Fibroblast of peridontal ligament (primary cell): ENCODE measurements around the gene PAPLN.
A peak's percentile ranks its signal among the peaks of the same experiment; 100 is the strongest.

ENCODE experiments used
- DNase-seq: peaks from one replicate; pipeline ENCODE4 v3.0.0-alpha.2; 2010; ENCODE audit errors: extremely low read depth

Gene PAPLN

DNA sequence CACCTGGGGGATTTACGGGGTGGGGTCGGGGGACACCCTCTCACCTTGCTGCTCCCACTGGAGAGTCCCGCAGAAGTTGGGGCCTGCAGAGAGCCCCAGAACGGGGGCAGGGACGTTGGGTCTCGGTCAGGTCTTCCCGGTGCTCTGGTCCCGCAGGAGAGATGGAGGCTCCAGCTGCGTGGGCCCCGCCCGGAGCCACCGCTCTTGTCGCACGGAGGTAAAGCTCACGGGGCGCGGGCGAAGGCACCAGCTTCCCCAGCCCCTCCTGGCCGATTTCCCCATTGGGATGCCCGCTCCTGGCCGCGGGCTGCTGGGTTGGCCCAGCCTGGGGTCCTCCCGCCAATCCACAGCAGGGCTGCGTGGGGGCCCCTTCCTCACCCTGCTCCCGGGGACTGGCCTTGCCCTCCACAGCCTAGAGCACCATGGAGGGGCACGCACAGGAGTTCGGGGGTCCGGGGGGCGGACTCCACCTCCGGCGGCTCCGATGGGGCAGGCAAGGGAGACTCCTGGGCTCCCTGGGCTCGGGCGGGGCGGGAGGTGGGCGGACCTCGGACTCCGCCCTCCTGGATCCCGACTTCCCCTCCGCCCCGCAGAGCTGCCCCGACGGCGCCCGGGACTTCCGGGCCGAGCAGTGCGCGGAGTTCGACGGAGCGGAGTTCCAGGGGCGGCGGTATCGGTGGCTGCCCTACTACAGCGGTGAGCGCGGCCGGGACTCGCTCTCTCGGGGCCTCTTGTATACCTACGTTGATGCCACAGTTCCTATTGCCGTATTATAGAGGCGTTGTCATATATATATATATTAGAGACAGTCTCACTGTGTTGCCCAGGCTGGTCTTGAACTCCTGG, 8.4 kb downstream of the PAPLN start:
- peak; percentile 33 for DNase-seq

DNA sequence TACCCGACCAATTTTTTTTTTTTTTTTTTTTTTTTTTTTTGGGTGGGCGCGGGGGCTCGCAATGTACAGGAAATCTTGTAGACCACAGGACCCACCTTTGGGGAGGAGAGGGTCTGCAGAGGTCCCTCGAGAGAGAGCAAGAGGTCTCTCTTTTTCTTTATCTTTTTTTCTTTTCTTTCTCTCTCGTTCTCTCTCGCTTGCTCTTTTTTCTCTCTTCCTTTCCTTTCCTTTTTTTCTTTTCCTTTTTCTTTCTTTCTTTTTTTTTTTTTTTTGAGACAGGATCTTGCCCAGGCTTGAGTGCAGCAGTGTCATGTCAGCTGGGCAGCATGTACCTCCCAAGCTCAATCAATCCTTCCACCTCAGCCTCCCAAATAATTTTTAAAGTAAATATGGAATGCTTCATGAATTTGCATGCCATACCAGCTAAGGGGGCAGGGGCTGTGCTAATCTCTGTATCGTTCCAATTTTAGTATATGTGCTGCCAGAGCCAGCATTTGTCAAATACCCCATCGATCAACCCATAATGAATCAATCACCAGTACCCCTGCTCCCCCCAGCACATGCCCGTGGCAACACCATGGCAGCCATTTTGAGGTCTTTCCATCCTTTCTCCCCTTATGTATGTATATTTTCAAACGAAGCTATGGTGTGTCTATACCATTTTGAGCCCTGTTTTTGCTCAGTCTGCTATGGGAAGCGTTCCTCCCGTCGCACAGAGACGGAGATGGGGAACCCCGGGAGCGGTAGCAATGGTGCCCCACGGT, 9.3 kb downstream of the PAPLN start:
- DNase-seq: no peak

DNA sequence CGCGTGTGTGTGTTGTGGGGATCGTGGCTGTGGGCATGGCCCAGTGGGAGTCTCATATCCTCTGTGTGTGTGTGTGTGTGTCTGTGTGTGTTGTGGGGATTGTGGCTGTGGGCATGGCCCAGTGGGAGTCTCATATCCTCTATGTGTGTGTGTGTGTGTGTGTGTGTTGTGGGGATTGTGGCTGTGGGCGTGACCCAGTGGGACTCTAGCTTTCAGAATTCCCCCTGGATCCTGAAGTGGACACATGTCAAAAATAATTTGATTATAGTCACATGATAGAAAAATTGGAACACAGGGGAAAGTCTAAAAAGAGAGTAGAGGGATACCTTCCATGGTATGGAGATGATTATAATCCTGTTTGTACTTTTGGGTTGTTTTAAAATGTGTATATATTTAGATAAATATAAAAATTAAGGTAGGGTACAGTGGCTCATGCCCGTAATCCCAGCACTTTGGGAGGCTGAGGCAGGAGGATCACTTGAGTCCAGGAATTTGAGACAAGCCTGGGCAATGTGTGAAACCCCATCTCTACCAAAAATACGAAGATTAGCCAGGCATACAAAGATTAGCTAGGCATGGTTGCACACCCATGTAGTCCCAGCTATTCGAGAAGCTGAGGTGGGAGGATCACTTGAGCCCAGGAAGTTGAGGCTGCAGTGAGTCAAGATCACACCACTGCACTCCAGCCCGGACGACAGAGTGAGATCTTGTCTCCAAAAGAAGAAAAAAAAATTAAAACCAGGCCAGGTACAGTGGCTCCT, 11.0 kb downstream of the PAPLN start:
- DNase-seq: no peak

DNA sequence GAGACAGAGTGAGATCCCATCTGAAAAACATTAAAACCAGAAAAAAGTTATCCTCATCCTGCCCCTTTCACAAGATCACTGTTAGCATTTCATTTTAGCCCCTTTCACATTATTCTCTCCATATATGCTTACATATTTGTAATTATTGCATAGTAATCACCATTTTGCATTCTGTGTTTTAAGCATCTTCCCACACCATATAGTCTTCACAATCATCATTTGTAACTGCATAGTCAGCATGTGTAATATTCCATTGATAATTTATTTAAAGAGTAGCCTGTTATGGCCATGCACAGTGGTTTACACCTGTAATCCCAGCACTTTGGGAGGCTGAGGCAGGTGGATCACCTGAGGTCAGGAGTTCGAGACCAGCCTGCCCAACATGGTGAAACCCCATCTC, 11.8 kb downstream of the PAPLN start:
- DNase-seq: no peak

DNA sequence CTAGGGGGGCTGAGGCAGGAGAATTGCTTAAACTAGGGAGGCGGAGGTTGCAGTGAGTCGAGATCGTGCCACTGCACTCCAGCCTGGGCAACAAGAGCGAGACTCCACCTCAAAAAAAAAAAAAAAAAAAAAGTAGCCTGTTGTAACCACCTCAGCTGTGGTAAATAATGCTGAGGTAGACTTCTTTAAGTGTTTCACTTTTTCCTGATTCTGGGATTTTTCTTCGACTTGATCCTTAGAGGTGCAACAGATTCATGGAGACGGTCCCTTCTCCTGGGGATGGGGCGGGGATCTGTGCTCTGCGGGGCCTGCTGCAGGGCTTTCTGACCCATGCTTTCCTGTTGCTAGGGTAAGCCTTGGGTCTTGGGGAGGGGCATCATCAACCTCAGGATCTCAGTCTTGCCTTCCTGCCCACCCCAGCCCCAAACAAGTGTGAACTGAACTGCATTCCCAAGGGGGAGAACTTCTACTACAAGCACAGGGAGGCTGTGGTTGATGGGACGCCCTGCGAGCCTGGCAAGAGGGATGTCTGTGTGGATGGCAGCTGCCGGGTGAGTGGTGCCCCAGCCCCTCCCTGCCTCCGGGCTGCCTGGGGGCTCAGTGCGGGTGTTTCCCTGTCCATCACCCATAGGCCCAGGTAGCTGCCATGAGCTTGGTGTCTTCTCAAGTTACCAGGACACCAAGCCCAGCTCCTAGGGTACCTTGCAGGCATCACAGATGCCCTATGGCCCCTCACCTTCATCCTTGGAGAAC, 12.4 kb downstream of the PAPLN start:
- DNase-seq: no peak

DNA sequence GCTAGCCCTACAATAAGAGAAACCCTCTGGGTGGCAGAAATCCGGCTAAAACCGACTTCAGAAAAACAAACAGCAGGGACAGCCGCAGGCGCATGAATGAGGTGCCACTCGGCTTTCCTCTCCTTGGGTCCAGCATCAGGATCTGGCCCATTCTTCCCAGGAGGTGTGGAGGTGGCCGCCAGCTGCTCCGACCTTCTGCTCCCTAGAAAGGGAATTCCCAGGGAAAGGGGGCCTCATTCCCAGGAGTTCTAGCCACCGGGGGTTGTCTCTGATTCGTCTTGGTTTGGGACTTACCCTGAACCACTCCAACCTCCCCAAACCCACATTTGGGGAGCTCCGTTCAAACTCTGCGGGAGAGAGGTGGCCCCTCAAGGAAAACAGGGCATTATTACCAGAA, 13.0 kb downstream of the PAPLN start:
- DNase-seq: no peak

DNA sequence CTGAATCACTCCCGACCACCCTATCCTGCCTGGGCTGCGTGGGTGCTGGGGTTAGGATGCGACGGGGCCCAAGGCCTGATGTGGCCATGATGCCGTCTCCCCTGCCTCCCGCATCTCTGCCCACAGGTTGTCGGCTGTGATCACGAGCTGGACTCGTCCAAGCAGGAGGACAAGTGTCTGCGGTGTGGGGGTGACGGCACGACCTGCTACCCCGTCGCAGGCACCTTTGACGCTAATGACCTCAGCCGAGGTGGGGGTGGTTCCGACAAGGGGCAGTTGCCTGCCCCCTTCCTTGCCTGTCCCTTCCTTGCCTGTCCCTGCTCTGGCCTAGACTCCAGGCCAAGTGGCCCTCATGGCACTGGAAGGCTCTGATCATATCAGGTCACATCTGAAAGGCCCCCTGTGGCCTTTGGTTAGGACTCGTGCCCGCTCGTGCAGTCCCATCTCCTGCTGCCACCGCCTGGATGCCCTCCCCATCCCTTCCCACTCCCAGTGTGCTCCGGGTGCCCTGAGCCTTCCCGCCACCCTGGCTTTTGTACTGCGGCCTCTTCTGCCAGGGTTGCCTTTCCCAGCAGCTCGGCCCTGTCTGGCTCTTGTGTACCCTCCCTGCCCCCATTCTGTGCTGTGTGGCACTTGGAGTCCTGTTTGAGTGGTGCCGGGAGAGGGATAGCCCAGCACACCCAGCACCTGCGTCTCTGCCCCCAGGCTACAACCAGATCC, 13.6 kb downstream of the PAPLN start:
- no peak for DNase-seq

DNA sequence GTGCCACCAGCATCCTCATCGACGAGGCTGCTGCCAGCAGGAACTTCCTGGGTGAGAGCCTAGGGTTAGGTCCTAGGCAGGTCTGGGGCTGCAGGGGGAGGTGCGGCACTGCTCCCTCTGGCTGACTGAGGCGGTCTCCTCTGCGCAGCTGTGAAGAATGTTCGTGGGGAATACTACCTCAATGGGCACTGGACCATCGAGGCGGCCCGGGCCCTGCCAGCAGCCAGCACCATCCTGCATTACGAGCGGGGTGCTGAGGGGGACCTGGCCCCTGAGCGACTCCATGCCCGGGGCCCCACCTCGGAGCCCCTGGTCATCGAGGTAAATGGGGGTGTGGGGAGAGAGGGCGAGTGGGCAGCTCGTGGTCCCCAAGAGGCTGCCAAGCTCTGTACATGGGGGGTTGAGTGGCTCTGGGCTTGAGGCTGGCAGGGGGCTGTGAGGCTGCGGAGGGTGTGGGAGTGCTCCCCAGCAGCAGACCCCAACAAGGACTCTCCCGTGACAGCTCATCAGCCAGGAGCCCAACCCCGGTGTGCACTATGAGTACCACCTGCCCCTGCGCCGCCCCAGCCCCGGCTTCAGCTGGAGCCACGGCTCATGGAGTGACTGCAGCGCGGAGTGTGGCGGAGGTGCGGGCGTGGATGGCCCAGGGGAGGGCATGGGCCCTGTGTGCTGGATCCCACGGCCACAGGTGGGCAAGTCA, 14.4 kb downstream of the PAPLN start:
- DNase-seq: no peak

DNA sequence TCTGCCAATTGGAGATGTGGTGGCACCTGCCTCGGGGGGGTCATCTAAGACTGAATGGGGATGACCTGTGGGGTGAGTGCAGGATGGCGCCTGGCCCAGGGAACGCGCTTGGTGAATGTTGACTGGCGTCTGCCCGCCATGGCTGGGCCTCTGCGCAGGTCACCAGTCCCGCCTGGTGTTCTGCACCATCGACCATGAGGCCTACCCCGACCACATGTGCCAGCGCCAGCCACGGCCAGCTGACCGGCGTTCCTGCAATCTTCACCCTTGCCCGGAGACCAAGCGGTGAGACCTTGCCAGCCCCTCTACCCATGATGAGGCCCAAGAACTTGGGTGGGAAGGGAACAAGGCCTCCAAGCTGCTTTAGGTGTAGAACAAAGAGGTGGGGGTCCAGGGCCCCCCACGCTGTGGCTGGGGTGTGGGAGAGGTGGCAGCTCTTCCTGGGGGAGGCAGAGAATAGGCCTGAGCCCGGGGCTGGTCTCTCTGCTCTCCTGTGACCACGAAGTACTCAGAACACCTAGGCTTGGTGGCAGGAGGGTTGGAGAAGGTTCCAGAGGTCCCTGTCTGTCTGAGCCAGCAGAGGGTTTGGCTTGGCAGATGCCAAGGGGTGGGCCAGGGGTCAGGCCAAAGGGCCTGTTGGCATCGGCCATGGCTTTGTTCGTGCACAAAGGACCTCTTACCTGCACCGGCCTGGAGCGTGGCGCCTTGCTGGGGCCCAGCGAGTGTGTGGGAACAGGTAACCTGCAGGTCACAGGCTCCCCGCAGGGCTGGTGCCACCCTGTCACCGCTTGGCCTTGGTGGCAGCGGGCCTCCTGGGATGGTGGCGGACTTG, 15.4 kb downstream of the PAPLN start:
- DNase-seq: no peak

DNA sequence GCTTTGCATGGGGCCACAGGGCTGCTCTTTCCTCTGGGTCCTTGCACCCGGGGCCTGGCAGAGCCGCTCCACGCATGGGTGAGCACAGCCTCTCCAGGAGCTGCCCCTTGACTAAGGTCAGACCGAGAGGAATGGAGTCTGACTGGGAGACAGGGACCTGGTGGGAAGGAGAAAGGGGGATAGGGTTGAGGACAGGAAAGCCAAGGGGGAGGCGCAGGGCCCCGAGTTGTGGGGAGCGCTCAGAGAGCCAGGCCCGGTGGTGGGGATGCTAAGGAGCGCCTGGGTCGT, 16.0 kb downstream of the PAPLN start:
- no peak for DNase-seq

DNA sequence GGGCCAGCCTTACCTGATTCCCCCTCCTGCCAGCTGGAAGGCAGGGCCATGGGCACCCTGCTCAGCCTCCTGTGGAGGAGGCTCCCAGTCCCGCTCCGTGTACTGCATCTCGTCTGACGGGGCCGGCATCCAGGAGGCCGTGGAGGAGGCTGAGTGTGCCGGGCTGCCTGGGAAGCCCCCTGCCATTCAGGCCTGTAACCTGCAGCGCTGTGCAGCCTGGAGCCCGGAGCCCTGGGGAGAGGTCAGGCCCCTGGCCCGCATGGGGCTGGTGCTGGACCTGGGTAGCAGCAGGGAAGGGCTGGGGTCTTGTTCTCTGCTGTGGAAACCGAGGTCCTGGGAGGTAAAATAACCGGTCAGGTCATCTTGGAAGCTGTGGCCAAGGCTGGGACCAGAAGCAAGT, 16.4 kb downstream of the PAPLN start:
- no peak for DNase-seq

DNA sequence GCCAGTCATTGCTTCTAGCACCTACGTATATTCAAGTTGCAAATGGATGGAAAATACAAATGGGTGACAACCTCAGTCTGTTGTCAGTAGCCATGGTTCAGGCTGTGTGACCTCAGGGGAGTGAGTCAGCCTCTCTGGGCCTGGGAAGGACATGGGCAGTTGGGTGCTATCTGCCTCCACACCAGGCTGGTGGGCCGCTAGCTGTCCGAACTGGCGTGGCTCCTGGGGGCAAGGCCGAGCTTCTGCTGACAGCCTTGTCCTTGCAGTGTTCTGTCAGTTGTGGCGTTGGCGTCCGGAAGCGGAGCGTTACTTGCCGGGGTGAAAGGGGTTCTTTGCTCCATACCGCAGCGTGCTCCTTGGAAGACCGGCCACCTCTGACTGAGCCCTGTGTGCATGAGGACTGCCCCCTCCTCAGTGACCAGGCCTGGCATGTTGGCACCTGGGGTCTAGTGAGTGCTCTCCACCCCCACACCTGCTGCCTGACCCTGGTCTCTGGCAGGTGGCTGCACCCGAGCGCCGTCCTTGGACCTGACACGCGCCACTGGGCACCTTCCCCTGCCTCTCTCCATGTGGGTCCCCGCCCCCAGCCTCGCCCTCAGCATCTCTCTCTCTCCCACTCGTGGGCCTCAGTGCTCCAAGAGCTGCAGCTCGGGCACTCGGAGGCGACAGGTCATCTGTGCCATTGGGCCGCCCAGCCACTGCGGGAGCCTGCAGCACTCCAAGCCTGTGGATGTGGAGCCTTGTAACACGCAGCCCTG, 17.1 kb downstream of the PAPLN start:
- DNase-seq: no peak

DNA sequence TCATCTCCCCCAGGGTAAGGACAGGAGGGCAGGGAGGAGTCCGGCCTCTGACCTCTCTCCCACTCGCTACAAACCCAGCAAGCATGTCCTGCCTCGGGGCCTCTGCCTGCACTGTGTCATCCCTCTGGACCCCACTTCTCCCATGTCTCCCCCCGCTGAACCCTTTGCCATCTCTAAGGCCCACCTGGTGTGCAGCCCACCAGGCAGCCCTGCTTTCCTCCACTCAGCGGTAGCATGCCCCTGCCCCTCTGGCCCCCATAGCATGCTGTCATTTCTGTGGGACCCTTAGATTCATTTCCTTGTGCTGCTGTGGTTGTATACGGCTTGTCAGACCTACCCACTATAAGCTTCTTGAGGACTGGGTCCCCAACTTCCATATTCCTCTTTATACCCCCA, 17.7 kb downstream of the PAPLN start:
- no peak for DNase-seq

DNA sequence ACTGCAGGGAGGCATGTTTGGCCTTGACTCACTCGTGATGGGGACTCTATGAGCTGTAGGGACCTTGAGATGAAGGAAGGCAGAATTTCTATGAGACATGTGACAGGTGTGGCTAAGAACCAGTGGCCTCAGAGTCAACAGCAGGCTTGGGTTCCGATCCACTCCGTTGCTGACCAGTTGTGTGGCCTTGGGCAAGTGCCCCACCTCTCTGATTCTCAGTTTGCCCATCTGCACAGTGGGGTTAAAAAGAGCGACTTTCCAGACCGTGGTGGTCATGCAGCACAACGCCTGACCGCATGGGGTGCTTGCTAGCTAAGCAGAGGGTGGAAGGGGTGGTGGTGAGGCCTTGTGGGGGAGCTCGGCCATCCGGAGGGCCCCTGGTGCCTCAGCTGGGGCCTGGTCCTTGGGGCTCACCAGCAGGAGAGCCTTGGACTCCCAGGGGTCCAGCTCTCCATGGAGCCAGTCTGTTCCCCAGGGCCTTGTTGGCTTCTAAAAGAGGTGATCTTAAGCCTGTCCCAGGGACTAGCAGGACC, 18.5 kb downstream of the PAPLN start:
- no peak for DNase-seq

DNA sequence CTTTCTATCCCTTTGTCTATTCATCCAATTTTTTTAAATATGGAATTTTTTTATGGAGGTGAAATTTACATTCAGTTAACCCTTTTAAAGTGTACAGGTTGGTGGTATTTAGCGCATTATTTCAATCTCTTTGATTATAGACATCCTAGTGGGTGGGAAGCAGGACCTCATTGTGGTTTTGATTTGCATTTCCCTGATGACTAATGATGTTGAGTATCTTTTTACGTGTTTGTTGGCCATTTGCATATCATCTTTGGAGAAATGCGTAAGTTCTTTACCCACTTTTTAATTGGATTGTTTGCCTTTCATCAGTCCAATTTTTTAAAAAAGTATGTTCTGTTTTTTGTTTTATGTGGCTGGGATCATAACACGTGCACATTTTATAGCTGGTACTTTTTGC, 20.8 kb downstream of the PAPLN start:
- DNase-seq: no peak

DNA sequence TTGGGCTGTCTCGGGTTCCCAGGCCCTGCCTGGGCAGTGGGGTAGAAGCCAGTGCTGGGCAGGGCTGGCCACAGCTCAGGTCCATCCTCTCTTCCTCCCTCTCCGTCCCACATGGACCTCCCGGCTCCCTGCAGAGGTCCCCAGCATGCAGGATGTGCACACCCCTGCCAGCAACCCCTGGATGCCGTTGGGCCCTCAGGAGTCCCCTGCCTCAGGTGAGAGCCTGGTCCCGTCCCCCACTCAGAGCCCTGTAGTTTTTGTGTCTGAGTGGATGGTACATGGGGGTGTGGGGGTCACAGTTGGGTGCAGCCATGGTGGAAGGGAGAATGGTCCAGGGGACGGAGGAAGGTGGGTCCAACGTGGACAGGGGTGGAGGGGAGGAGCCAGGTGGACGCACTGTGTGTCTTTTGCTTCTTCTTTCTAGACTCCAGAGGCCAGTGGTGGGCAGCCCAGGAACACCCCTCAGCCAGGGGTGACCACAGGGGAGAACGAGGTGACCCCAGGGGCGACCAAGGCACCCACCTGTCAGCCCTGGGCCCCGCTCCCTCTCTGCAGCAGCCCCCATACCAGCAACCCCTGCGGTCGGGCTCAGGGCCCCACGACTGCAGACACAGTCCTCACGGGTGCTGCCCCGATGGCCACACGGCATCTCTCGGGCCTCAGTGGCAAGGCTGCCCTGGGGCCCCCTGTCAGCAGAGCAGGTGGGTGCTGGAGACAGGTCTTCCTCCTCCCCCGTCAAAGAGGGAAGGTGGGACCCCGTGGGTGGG, 21.7 kb downstream of the PAPLN start:
- DNase-seq: no peak

DNA sequence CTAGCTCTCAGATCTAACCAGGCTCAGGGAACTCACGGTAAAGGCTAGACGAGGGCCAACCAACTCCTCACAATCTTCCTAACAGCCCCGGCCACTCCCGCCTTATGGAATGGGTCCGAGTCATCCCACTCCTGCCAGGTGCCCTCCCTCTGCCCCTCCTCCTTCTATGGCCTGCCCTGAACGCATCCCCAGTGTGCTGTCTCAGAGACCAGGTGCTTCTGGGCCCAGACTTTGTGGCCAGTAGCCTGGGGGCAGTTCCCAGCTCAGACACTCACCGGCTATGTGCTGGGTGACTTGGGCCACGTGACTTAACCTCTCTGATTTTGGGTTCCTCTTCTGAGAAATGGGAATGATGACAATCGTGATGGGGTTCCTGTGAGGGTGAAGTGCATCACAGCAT, 22.5 kb downstream of the PAPLN start:
- no peak for DNase-seq

DNA sequence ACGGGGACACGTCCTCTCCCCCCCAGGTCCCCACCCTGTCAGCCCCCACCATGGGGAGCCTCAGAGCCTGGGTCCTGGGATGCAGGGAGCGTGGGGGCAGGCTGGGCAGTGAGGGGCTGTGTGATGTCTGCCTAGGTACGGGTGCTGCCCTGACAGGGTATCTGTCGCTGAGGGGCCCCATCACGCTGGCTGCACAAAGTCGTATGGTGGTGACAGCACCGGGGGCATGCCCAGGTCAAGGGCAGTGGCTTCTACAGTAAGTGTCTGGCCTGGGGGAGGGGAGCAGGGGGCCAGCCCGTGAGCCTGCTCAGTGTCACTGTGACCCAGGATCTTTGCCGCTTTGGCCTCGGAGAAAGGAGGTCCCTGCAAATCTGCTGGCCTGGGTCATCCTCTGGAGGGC, 23.3 kb downstream of the PAPLN start:
- DNase-seq: no peak
